K562 (cell line): ENCODE measurements around the gene DPRX. TPM values are rescaled to one million over a fixed set of nuclear protein-coding genes. Genes with fewer than 3 reads are reported as not detected.

Experiments
- ATF7 ChIP-seq: fragments of 450-650 bp; IDR thresholded peaks from 2 replicates; pipeline ENCODE4 v1.7.1; 2014; ENCODE audit warnings: mild to moderate bottlenecking, moderate library complexity
- CBX1 ChIP-seq: sonication (generic); IDR thresholded peaks from 2 replicates; pipeline ENCODE4 v1.6.1; 2016; ENCODE audit warnings: antibody characterized with exemption, low read depth, mild to moderate bottlenecking
- CBX8 ChIP-seq: fragments of 200-600 bp; sonication (generic); IDR thresholded peaks from 2 replicates; pipeline ENCODE4 v1.6.1; 2012; ENCODE audit warnings: borderline replicate concordance, mixed run types, low read depth, mild to moderate bottlenecking, moderate library complexity, mixed read lengths, low read length, control low read depth, inconsistent platforms; ENCODE audit not compliant: poor library complexity, severe bottlenecking; ENCODE audit errors: extremely low read depth
- ELF2 ChIP-seq: fragments of 250-450 bp; sonication (Bioruptor Pico); IDR thresholded peaks from 2 replicates; pipeline ENCODE4 v1.5.0; 2021; ENCODE audit warnings: mild to moderate bottlenecking
- KAT8 ChIP-seq: fragments of 450-650 bp; IDR thresholded peaks from 2 replicates; pipeline ENCODE4 v1.6.1; 2016; ENCODE audit warnings: low read depth, mild to moderate bottlenecking
- PHB ChIP-seq: fragments of 250-450 bp; sonication (Bioruptor Pico); IDR thresholded peaks from 2 replicates; pipeline ENCODE4 v1.5.0; 2021
- POLR2AphosphoS5 ChIP-seq: IDR thresholded peaks from 2 replicates; pipeline ENCODE4 v1.6.1; 2011; ENCODE audit warnings: mild to moderate bottlenecking, low read depth, low read length, moderate library complexity; ENCODE audit not compliant: control insufficient read depth, insufficient read depth
- POLR3G ChIP-seq: IDR thresholded peaks from 2 replicates; pipeline ENCODE4 v1.6.1; 2011; ENCODE audit not compliant: insufficient read length, insufficient replicate concordance; ENCODE audit errors: extremely low read depth
- SNAPC5 ChIP-seq: fragments of 250-450 bp; sonication (Bioruptor Pico); IDR thresholded peaks from 2 replicates; pipeline ENCODE4 v1.8.0; 2021; ENCODE audit warnings: moderate library complexity, mild to moderate bottlenecking, inconsistent platforms
- SP2 ChIP-seq: IDR thresholded peaks from 2 replicates; pipeline ENCODE4 v1.6.1; 2011; ENCODE audit warnings: mild to moderate bottlenecking, low read depth, low read length, moderate library complexity; ENCODE audit not compliant: poor library complexity, severe bottlenecking; ENCODE audit errors: extremely low read depth
- TFAM ChIP-seq: fragments of 250-450 bp; sonication (Bioruptor Pico); conservative IDR thresholded peaks from 2 replicates; pipeline ENCODE4 v1.5.0; 2021; ENCODE audit warnings: mild to moderate bottlenecking, moderate library complexity
- ZBTB1 ChIP-seq: sonication (generic); formaldehyde crosslinking; IDR thresholded peaks from 2 replicates; pipeline ENCODE4 v1.8.1; 2023; ENCODE audit warnings: missing genetic modification reagents, low read depth, mild to moderate bottlenecking, borderline replicate concordance
- ZNF277 ChIP-seq: fragments of 250-450 bp; sonication (Bioruptor Pico); IDR thresholded peaks from 2 replicates; pipeline ENCODE4 v1.8.0; 2022; ENCODE audit warnings: inconsistent platforms, mild to moderate bottlenecking, moderate library complexity, borderline replicate concordance
- polyA plus RNA-seq, 8 experiments: library from polyadenylated mRNA; depleted of rRNA in 4 of 8; stranded (reverse) in 5 of 8; unstranded in 3 of 8; fragments of >200 nt; fragmentation: Nextera tagmentation in 2 of 8; fragmentation: Illumina TruSeq in 1 of 8; extraction: Ambion mirVana in 2 of 8; extraction: Trizol in 1 of 8; gene quantifications; 2 replicates each; pipeline versions ENCODE4 v1.2.1 to v1.2.3, GENCODE V29; 2011 to 2014; ENCODE audit warnings: inconsistent platforms in 1 of 8, missing spikeins in 1 of 8
- total RNA-seq, 7 experiments: library from RNA; depleted of rRNA in 6 of 7; stranded (reverse); fragments of >200 nt in 6 of 7; fragmentation: Illumina TruSeq in 2 of 7; extraction: Trizol in 2 of 7; gene quantifications; 2 replicates each; pipeline versions ENCODE4 v1.2.1 to v1.2.3, GENCODE V29; 2011 to 2021; ENCODE audit warnings: low replicate concordance in 1 of 7

The DPRX gene
- total and polyA plus RNA-seq, 9 of the 15 experiments (the other 6 are each of a cell fraction or from before 2014, with no cell fraction given), result not detected

- TF ChIP-seq ZBTB1 (no peak), SP2 (no peak), PHB (CRISPR knock-in tag) (no peak), POLR2AphosphoS5 (no peak), SNAPC5 (CRISPR knock-in tag) (no peak), ELF2 (CRISPR knock-in tag) (no peak), CBX8 (no peak), CBX1 (no peak), ZNF277 (CRISPR knock-in tag) (no peak), ATF7 (no peak), TFAM (no peak), KAT8 (no peak), POLR3G (no peak)
These were observed 38.5 kb downstream of the DPRX start (continued) for GRCh38 chr19:53670345-53670744.
